HEK293 (cell line): Measurements from ENCODE around the gene HOXC10.
A peak's percentile ranks its signal among the peaks of the same experiment; 100 is the strongest.

Experiments
- ATF2 ChIP-seq: fragments of 450-650 bp; formaldehyde crosslinking; IDR thresholded peaks from 2 replicates; pipeline ENCODE4 v1.5.1; 2016; ENCODE audit warnings: missing biosample characterization, missing genetic modification characterization, low read depth
- ELK4 ChIP-seq: IDR thresholded peaks from 2 replicates; pipeline ENCODE4 v1.6.1; 2011; ENCODE audit warnings: mild to moderate bottlenecking, low read depth, low read length, borderline replicate concordance
- INSM2 ChIP-seq: fragments of 450-650 bp; formaldehyde crosslinking; IDR thresholded peaks from 2 replicates; pipeline ENCODE4 v1.5.1; 2016; ENCODE audit warnings: missing biosample characterization, missing genetic modification characterization
- KLF7 ChIP-seq: fragments of 450-650 bp; formaldehyde crosslinking; IDR thresholded peaks from 2 replicates; pipeline ENCODE4 v1.5.1; 2016; ENCODE audit warnings: missing biosample characterization, missing genetic modification characterization, borderline replicate concordance
- MEIS1 ChIP-seq: sonication (generic); formaldehyde crosslinking; IDR thresholded peaks from 2 replicates; pipeline ENCODE4 v1.8.1; 2022; ENCODE audit warnings: missing genetic modification reagents, mild to moderate bottlenecking, borderline replicate concordance
- PRDM2 ChIP-seq: fragments of 450-650 bp; formaldehyde crosslinking; IDR thresholded peaks from 2 replicates; pipeline ENCODE4 v1.5.1; 2016; ENCODE audit warnings: missing biosample characterization, missing genetic modification characterization, borderline replicate concordance
- REST ChIP-seq: fragments of 450-650 bp; formaldehyde crosslinking; IDR thresholded peaks from 2 replicates; pipeline ENCODE4 v1.5.1; 2016; ENCODE audit warnings: missing biosample characterization, missing genetic modification characterization
- ZBTB44 ChIP-seq: fragments of 450-650 bp; IDR thresholded peaks from 2 replicates; pipeline ENCODE4 v1.5.1; 2018; ENCODE audit warnings: missing biosample characterization, mild to moderate bottlenecking, missing genetic modification characterization
- ZBTB48 ChIP-seq: fragments of 450-650 bp; formaldehyde crosslinking; IDR thresholded peaks from 2 replicates; pipeline ENCODE4 v1.5.1; 2016; ENCODE audit warnings: missing biosample characterization, missing genetic modification characterization
- ZBTB8A ChIP-seq: fragments of 450-650 bp; formaldehyde crosslinking; IDR thresholded peaks from 2 replicates; pipeline ENCODE4 v1.5.1; 2016; ENCODE audit warnings: missing biosample characterization, missing genetic modification characterization
- ZNF133 ChIP-seq: fragments of 450-650 bp; formaldehyde crosslinking; IDR thresholded peaks from 2 replicates; pipeline ENCODE4 v1.5.1; 2016; ENCODE audit warnings: missing biosample characterization, missing genetic modification characterization
- ZNF138 ChIP-seq: fragments of 450-650 bp; formaldehyde crosslinking; IDR thresholded peaks from 2 replicates; pipeline ENCODE4 v1.5.1; 2016; ENCODE audit warnings: missing biosample characterization, missing genetic modification characterization, borderline replicate concordance
- ZNF157 ChIP-seq: fragments of 450-650 bp; formaldehyde crosslinking; IDR thresholded peaks from 2 replicates; pipeline ENCODE4 v1.5.1; 2016; ENCODE audit warnings: missing biosample characterization, missing genetic modification characterization
- ZNF16 ChIP-seq: fragments of 450-650 bp; formaldehyde crosslinking; IDR thresholded peaks from 2 replicates; pipeline ENCODE4 v1.5.1; 2016; ENCODE audit warnings: low read depth, missing biosample characterization, missing genetic modification characterization
- ZNF266 ChIP-seq: fragments of 450-650 bp; formaldehyde crosslinking; IDR thresholded peaks from 2 replicates; pipeline ENCODE4 v1.5.1; 2016; ENCODE audit warnings: missing biosample characterization, missing genetic modification characterization, low read depth
- ZNF37A ChIP-seq: fragments of 450-650 bp; IDR thresholded peaks from 2 replicates; pipeline ENCODE4 v1.5.1; 2018; ENCODE audit warnings: missing biosample characterization, missing genetic modification characterization
- ZNF394 ChIP-seq: fragments of 450-650 bp; formaldehyde crosslinking; IDR thresholded peaks from 2 replicates; pipeline ENCODE4 v1.5.1; 2016; ENCODE audit warnings: missing biosample characterization, missing genetic modification characterization, mild to moderate bottlenecking, moderate library complexity, borderline replicate concordance
- ZNF596 ChIP-seq: fragments of 450-650 bp; IDR thresholded peaks from 2 replicates; pipeline ENCODE4 v1.5.0; 2018; ENCODE audit warnings: missing biosample characterization, mild to moderate bottlenecking, missing genetic modification characterization, moderate library complexity
- ZNF664 ChIP-seq: fragments of 450-650 bp; formaldehyde crosslinking; IDR thresholded peaks from 2 replicates; pipeline ENCODE4 v1.5.1; 2016; ENCODE audit warnings: missing biosample characterization, missing genetic modification characterization
- ZNF843 ChIP-seq: fragments of 450-650 bp; formaldehyde crosslinking; IDR thresholded peaks from 2 replicates; pipeline ENCODE4 v1.5.1; 2016; ENCODE audit warnings: missing biosample characterization, missing genetic modification characterization
- ZSCAN4 ChIP-seq: fragments of 450-650 bp; formaldehyde crosslinking; IDR thresholded peaks from 2 replicates; pipeline ENCODE4 v1.5.1; 2017; ENCODE audit warnings: missing biosample characterization, missing genetic modification characterization
- ZXDB ChIP-seq: fragments of 450-650 bp; formaldehyde crosslinking; IDR thresholded peaks from 2 replicates; pipeline ENCODE4 v1.5.1; 2016; ENCODE audit warnings: missing biosample characterization, missing genetic modification characterization

The HOXC10 gene

GRCh38 chr12:54010972-54011664 lies 26.2 kb downstream of the HOXC10 start (continued):
- TF ChIP-seq ZNF133 (no peak), ZNF157 (no peak), KLF7 (tag by site-specific recombination) (peak; percentile 35; the same call in 1 of the 2 replicates), ZNF843 (tag by site-specific recombination) (peak; percentile 92), ZSCAN4 (tag by site-specific recombination) (no peak), ZNF664 (tag by site-specific recombination) (no peak), ZNF37A (no peak), ZBTB44 (tag by site-specific recombination) (peak; percentile 80), REST (tag by site-specific recombination) (peak; percentile 53), ZNF394 (no peak), MEIS1 (CRISPR knock-in tag) (no peak), ZNF266 (tag by site-specific recombination) (no peak), ZNF16 (tag by site-specific recombination) (no peak), ZBTB48 (tag by site-specific recombination) (no peak), ATF2 (tag by site-specific recombination) (no peak), ZNF138 (tag by site-specific recombination) (no peak), ZBTB8A (tag by site-specific recombination) (peak; percentile 31; the same call in 1 of the 2 replicates), INSM2 (no peak), ZXDB (peak; percentile 25), ZNF596 (tag by site-specific recombination) (peak; percentile 79), PRDM2 (tag by site-specific recombination) (no peak), ELK4 (no peak)
